ENCODE measurements around the gene SLC16A5.
"Not testable (repeated sequence)": the region's sequence is repeated elsewhere in the genome, so short reads cannot be mapped to it uniquely, and the experiment has no call there.

The SLC16A5 gene

GRCh38 chr17:75087558-75088453 is at the start of gene SLC16A5:
Gene SLC16A5 (plus strand): TSS chr17:75087954. CDS start chr17:75093637, 5,683 bp downstream.
- DNase-seq = peak; percentile 78
- in situ Hi-C loops (cut with MboI; ENCODE audit: low pct_unique_long_range_greater_than_20kb, low sequenced_read_pairs) = no loop called here

- in situ Hi-C loops (cut with MboI; ENCODE audit: low pct_unique_long_range_greater_than_20kb, low sequenced_read_pairs) = no loop called here
- peak; percentile 72 for DNase-seq
Observed at GRCh38 chr17:75039238-75039637, 48.5 kb upstream of the SLC16A5 start.

GRCh38 chr17:75041656-75042280 is 46.0 kb upstream of the SLC16A5 start:
- in situ Hi-C loops (cut with MboI; ENCODE audit: low pct_unique_long_range_greater_than_20kb, low sequenced_read_pairs) = no loop called here
- no peak for DNase-seq

- in situ Hi-C loops (cut with MboI; ENCODE audit: low pct_unique_long_range_greater_than_20kb, low sequenced_read_pairs); DNase-seq: not testable (repeated sequence)
Observed at GRCh38 chr17:75043789-75044188, 44.0 kb upstream of the SLC16A5 start.

- in situ Hi-C loops (cut with MboI; ENCODE audit: low pct_unique_long_range_greater_than_20kb, low sequenced_read_pairs) = no loop called here
- DNase-seq = no peak
Observed at GRCh38 chr17:75044716-75045115, 43.0 kb upstream of the SLC16A5 start.

- DNase-seq; in situ Hi-C loops (cut with MboI; ENCODE audit: low pct_unique_long_range_greater_than_20kb, low sequenced_read_pairs): not testable (repeated sequence)
Observed at GRCh38 chr17:75045946-75046406, 41.8 kb upstream of the SLC16A5 start.

- DNase-seq = peak; percentile 97
- in situ Hi-C loops (cut with MboI; ENCODE audit: low pct_unique_long_range_greater_than_20kb, low sequenced_read_pairs) = no loop called here
Observed at GRCh38 chr17:75046407-75047289, 41.1 kb upstream of the SLC16A5 start, which contains the start of the genes ATP5PD and KCTD2. Gene ATP5PD (minus strand): TSS chr17:75046969. CDS start chr17:75042650, 4,319 bp downstream. Gene KCTD2 (plus strand): TSS chr17:75047225. CDS start chr17:75047251, 26 bp downstream.

- no peak for DNase-seq
- in situ Hi-C loops (cut with MboI; ENCODE audit: low pct_unique_long_range_greater_than_20kb, low sequenced_read_pairs) = no loop called here
Observed at GRCh38 chr17:75047398-75048098, 40.2 kb upstream of the SLC16A5 start.

- no peak for DNase-seq
- in situ Hi-C loops (cut with MboI; ENCODE audit: low pct_unique_long_range_greater_than_20kb, low sequenced_read_pairs) = no loop called here
Observed at GRCh38 chr17:75048249-75048878, 39.4 kb upstream of the SLC16A5 start.

GRCh38 chr17:75049057-75049456 is 38.7 kb upstream of the SLC16A5 start:
- in situ Hi-C loops (cut with MboI; ENCODE audit: low pct_unique_long_range_greater_than_20kb, low sequenced_read_pairs) = no loop called here
- DNase-seq = no peak

GRCh38 chr17:75049706-75050105 is 38.0 kb upstream of the SLC16A5 start:
- in situ Hi-C loops (cut with MboI; ENCODE audit: low pct_unique_long_range_greater_than_20kb, low sequenced_read_pairs) = no loop called here
- DNase-seq = no peak

- DNase-seq = no peak
- in situ Hi-C loops (cut with MboI; ENCODE audit: low pct_unique_long_range_greater_than_20kb, low sequenced_read_pairs) = no loop called here
Observed at GRCh38 chr17:75051941-75052340, 35.8 kb upstream of the SLC16A5 start.

GRCh38 chr17:75059369-75060345 is 28.1 kb upstream of the SLC16A5 start:
- peak; percentile 72 for DNase-seq
- in situ Hi-C loops (cut with MboI; ENCODE audit: low pct_unique_long_range_greater_than_20kb, low sequenced_read_pairs) = no loop called here

- no peak for DNase-seq
- in situ Hi-C loops (cut with MboI; ENCODE audit: low pct_unique_long_range_greater_than_20kb, low sequenced_read_pairs) = no loop called here
Observed at GRCh38 chr17:75060434-75061054, 27.2 kb upstream of the SLC16A5 start.

- in situ Hi-C loops (cut with MboI; ENCODE audit: low pct_unique_long_range_greater_than_20kb, low sequenced_read_pairs) = no loop called here
Observed at GRCh38 chr17:75061055-75061438, 26.7 kb upstream of the SLC16A5 start.

GRCh38 chr17:75061618-75062017 is 26.1 kb upstream of the SLC16A5 start:
- in situ Hi-C loops (cut with MboI; ENCODE audit: low pct_unique_long_range_greater_than_20kb, low sequenced_read_pairs) = no loop called here
- DNase-seq = no peak

More at GRCh38 chr17:75061055-75061438, 26.7 kb upstream of the SLC16A5 start:
- no peak for DNase-seq

GRCh38 chr17:75063201-75063600 is 24.6 kb upstream of the SLC16A5 start:
- in situ Hi-C loops (cut with MboI; ENCODE audit: low pct_unique_long_range_greater_than_20kb, low sequenced_read_pairs) = no loop called here
- no peak for DNase-seq

Measured in KBM-7 (cell line).